GM19328 (cell line): ENCODE results near the gene FRMD4A.

ENCODE experiments used
- ATAC-seq: cut with Tn5 transposase; IDR thresholded peaks from one replicate; pipeline ENCODE4 v1.9.1; 2021; ENCODE audit warnings: mild to moderate bottlenecking, moderate library complexity; ENCODE audit not compliant: unreplicated experiment

FRMD4A gene

GRCh38 chr10:13994932-13995331 is 335.8 kb downstream of the FRMD4A start:
- no peak for ATAC-seq

- ATAC-seq = no peak
Observed at GRCh38 chr10:13993673-13994089, 337.0 kb downstream of the FRMD4A start.

DNA sequence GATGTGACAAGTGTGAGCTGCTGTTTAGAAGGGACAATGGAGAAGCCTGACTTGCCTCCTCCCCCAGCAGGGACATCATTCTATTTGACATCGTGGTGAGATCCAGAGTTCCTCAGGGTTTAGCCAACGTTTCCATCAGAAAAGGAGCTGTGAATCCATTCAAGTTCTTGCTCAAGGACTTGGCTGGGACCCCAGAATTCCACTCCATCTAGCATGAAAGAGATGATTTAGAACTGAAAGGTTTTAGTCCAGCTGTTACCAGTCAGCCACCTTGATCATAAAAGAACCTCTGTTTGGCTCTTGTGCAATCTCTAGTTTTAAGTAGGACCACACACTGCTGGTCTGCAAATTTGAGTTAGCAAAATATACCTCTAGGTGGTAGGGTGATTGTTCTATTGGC is 337.6 kb downstream of the FRMD4A start:
- no peak for ATAC-seq

GRCh38 chr10:13991353-13991752 is 339.4 kb downstream of the FRMD4A start:
- no peak for ATAC-seq

DNA sequence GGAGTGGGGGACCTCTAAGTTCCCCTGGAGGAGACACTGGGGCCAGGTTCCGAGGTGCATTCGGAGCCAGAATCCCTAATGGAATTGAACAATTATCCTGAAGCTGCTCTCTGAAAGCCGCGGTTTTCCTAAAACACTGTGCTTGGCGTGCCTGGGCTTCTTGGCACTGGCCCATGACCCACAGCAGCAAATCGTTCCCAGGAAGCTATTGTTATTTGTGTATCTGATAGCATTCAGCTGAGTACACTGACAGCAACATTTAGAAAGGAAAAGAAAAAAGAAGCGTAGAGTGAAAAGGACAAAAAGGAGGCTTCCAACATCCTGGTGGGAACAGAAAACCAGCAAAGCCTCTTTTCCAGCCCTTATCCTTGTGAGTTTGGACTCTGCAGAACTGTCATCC is 339.8 kb downstream of the FRMD4A start:
- ATAC-seq = no peak

- ATAC-seq = no peak
Observed at GRCh38 chr10:13990392-13990805, 340.3 kb downstream of the FRMD4A start.

DNA sequence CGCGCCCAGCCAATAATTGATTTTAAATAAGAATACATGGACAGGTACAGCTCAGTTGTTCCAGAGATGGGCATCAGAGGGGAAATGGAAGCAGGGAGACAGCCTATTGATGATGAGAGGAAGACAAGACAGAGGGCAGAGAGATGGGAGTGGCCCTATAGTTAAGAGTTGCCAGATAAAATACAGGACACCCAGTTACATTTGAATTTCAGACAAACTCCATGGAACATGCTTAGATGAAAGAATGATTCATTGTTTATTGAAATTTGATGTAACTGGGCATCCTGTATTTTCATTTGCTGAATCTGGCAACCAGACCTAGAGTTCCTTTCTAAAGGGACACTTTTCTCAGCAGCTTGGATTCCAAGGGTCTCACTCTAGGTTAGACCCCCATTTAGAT is 341.1 kb downstream of the FRMD4A start:
- ATAC-seq = no peak

DNA sequence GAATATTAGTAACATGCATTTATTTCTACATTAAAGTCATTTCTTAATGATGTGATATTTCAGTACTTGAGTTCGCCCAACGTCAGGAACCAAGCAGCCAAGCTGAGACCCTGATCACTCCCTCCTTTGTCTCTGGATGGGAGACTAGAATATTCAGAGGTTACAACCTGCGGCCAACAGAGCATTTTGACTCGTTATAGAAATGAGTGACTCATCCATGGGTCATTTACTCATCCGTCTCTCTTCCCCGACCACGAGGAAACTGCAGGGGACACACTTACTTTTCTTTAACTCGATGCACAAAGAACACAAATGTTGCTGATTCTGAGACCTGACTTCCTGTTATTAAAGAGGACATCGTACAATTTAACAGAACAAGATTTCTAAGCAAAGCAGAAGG is 343.3 kb downstream of the FRMD4A start:
- ATAC-seq = no peak

DNA sequence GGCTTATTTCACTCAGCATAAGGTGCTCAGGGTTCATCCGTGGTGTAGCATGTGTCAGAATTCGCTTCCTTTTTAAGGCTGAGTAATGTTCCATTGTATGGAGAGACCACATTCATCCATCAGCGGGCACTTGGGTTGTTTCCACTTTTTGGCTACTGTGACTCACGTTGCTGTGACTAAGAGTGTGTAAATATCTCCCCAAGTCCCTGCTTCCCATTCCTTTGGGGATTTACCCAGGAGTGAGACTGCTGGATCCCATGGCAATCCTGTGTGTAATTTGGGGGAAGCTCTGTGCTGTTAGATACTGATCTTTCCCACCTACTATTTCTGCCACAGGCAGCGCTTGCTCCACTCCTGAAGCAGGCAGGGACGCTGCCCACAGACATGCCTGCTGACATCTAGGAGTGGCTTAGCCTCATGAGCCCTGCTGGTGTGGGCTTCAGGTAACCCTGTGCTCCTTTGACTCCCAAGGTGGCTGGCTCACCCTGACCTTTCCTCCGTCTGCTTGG is 346.0 kb downstream of the FRMD4A start:
- ATAC-seq = no peak

DNA sequence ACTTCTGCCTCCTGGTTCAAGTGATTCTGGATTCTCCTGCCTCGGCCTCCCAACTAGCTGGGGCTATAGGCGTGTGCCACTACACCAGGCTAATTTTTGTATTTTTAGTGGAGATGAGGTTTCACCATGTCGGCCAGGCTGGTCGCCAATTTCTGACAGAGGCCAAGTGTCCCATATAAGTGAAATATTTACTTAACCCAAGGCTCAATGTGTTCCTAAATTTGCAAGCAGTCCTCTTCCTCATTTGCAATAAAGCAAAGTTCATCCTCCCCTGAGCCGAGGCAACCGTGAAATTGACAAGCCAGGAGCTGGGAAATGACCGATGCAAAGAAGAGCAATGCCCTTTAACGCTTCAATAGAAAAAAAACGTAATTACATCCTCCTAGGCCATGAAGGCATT is 347.7 kb downstream of the FRMD4A start:
- no peak for ATAC-seq

DNA sequence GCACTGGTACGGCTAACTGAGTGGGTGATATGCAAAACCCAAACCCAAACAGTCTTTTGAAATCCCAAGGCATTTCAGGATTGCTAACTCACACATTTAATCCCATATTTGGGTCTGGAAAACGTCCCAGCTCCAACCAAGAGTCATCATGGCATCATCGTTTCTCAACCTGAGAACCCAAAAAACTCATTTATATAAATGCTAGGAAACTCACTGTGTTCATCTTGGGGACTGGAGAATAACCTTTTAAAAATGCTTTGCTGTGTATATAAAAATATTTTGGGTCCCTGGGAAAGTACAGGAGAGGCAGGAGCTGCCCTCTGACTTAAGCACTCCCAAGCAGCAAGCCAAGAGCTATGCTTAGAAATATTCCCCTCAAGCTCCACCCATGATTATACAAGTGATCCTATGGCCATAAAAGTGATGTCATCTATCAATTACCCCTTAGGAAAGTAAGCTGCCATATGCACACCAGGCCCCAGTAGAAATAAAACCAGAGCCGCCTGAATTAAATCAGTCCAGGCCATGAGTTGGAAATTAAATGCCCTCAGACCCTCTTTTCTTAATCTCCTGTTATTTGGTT is 352.1 kb downstream of the FRMD4A start:
- no peak for ATAC-seq

DNA sequence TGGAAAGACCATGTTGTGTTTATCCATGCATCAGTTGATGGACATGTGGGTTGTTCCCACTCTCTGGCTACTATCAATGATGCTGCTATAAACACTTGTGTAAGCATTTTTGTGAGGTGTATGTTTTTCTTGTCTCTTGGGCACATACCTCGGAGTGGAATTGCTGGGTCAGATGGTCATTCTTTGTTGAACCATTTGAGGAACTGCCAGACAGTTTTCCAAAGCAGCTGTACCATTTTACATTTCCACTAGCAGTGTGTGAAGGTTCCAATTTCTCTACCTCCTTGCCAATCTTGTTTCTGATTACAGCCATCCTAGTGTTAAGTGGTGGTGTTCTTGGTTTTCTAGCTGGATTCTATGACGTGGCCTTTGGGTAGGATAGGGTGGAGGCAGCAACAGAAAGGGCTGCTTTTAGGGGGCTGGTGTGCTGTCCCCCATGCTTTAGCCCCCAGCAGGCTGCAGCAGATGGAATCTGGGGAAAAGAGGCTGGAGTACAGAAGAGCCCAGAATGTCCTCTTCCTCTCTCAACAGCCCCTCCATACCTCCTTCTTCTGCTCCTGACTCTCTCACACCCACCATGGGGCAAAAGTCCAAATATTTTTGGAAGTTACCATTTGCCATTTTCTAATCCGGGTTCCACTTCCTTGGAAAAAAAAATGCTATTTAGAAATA is 352.7 kb downstream of the FRMD4A start:
- ATAC-seq = no peak

- ATAC-seq = no peak
Observed at GRCh38 chr10:13973742-13974141, 357.0 kb downstream of the FRMD4A start.

DNA sequence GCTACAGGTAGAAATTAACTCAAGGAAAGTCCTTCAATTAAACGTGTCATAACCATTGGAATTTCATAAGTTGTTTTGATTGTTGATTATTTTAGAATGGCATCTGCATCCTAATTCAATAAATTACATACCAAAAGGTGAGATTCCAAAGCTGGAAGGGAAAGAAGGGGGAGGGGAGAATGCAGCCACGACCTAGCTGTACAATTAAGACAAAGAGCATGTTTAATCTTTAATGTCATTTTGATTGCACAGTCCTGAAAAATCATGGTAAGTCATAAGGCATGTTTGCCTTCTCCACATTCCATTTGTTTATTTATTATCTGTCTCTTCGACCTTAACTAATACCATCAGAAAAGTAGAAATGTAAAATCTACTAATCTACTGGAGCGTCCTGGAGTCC is 358.1 kb downstream of the FRMD4A start:
- ATAC-seq = no peak

DNA sequence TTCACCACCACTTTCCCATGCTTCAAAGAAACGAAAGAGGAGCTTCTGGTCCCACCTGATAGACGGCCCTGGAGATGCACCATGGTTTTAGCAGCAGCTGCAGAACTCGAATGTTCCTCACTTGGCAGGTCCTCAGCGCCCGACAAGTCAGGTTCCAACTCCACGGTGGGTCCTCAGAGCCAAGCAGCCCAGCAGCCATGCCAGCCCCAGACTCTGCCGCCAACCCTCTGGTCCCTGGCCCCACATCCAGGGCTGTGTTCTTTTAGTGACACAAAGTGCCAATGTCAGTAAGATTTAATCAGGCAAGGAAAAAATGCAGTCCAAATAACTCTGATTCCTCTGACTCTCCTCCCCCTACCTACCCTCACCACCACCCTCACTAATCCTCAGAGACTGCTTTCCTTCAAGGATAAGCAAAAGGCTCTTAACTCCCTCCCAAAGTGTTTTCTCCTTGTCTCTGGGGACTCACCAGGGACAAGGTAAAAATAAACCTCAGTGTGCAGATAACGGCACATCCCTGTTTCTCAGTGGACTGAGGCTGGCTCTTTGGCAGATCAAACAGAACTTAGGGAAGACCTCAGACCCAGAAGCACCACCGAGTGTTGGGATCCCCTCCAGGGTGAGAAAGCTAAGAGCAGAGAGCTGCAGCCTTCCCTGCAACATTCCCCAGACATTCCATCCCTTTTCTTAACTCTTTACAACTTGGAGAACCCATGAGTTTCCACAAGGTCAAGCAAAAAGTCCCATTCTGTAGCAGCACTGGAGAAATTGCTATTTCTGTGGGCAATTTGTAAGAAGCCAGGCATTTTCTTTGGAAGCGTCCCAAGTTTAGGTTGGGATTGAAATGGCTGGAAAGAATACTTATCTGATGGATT is 358.9 kb downstream of the FRMD4A start:
- ATAC-seq = no peak

GRCh38 chr10:13970957-13971353 is 359.8 kb downstream of the FRMD4A start:
- ATAC-seq = no peak

- no peak for ATAC-seq
Observed at GRCh38 chr10:13970236-13970956, 360.3 kb downstream of the FRMD4A start.

DNA sequence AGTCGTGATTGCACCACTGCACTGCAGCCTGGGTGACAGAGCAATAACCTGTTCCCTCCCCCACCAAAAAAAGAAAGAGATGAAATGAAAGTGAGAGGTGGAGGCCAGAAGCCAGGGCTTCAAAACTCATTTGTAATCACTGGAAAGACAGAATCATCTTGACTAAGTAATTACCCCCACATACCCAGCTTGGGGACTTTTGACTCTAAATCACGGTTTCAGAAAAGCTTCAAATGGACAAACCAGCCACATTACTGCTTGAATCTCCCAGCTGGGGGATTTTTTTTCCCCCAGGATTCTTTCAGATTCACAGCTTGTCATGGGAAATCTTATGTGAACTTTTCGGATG is 361.0 kb downstream of the FRMD4A start:
- no peak for ATAC-seq

GRCh38 chr10:13969118-13969791 is 361.5 kb downstream of the FRMD4A start:
- ATAC-seq = no peak

DNA sequence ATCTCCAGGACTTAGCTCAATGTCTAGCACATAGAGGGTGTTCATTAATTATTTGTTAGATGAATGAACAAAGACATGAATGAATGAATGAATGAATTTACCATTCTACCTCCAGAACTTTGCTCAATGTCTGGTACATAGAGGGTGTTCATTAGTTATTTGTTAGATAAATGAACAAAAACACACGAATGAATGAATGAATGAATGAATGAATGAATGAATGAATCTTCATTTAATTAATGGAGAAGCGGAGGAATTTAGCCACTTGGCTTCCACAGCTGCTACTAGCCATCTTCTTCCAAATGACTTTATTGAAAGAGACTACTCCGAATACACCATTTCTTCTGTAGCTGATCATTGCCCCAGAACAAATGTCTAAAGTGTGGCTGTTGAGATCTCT is 368.9 kb downstream of the FRMD4A start:
- ATAC-seq = no peak

DNA sequence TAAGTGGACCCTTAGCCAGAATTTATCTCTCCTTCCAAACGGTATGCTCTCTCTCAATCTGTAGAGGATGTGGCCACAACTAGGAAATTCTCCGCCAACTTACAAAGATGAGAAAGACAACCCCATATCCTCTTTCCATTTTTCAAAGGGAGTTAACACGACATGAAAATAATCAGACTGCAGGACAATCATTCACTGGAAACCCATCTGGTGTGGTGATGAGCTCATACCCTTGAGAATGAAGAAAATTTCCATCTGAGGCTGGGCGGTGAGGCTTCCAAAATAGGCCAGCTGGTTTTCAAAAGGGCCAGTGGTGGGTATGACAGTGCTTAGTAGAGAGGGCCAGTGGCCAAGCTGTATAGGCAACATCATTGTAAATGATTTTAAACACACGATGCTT is 369.6 kb downstream of the FRMD4A start:
- no peak for ATAC-seq
